Measurements from ENCODE around the gene MCC. TPM values are rescaled to one million over a fixed set of nuclear protein-coding genes. Genes with fewer than 3 reads are reported as not detected.

Gene MCC
- total RNA-seq, 1 experiment from 2014 or later, result 0.60 TPM

- Histone ChIP-seq H3K27ac (ENCODE audit: low read depth, low read length, poor library complexity, severe bottlenecking) (no peak overlapping the region), H3K36me3 (ENCODE audit: insufficient read depth, low read length, poor library complexity, severe bottlenecking) (no peaks in the 10 kb centered on the region), H3K4me1 (ENCODE audit: insufficient read depth, low read length, poor library complexity, severe bottlenecking) (no peaks in the 10 kb centered on the region), H3K9me3 (ENCODE audit: low read depth, low read length, poor library complexity, severe bottlenecking) (no peaks in the 10 kb centered on the region), H3K4me3 (ENCODE audit: low read depth, low read length, poor library complexity, severe bottlenecking) (no peak overlapping the region), H3K27me3 (replicated peaks; ENCODE audit: insufficient read depth, low read depth, low read length, poor library complexity) (no peaks in the 10 kb centered on the region)
- ChIA-PET POLR2A (ENCODE audit: low non-redundant PET) (no interaction called here), CTCF (no interaction called here)
- intact Hi-C loops (cut with micrococcal nuclease; ENCODE audit: unreplicated experiment), result no loop called here
- no peak for TF ChIP-seq CTCF (conservative IDR thresholded peaks at IDR 0.05; ENCODE audit: low read depth, low read length)
- TF ChIP-seq EZH2 (IDR thresholded peaks at IDR 0.05; ENCODE audit: borderline replicate concordance, low read depth, low read length, poor library complexity, severe bottlenecking), result no peak
- no peak for DNase-seq (ENCODE audit: low spot score)
- BruUV-seq (replicated peaks), result no TSS peak
Observed at GRCh38 chr5:113050721-113051382, 437.4 kb downstream of the MCC start.

GRCh38 chr5:113048931-113049330, 439.3 kb downstream of the MCC start:
- TF ChIP-seq CTCF (conservative IDR thresholded peaks at IDR 0.05; ENCODE audit: low read depth, low read length) (no peak), EZH2 (IDR thresholded peaks at IDR 0.05; ENCODE audit: borderline replicate concordance, low read depth, low read length, poor library complexity, severe bottlenecking) (no peak)
- Histone ChIP-seq H3K4me1 (ENCODE audit: insufficient read depth, low read length, poor library complexity, severe bottlenecking) (no peaks in the 10 kb centered on the region), H3K27ac (ENCODE audit: low read depth, low read length, poor library complexity, severe bottlenecking) (no peak overlapping the region), H3K4me3 (ENCODE audit: low read depth, low read length, poor library complexity, severe bottlenecking) (no peak overlapping the region), H3K9me3 (ENCODE audit: low read depth, low read length, poor library complexity, severe bottlenecking) (no peaks in the 10 kb centered on the region), H3K27me3 (replicated peaks; ENCODE audit: insufficient read depth, low read depth, low read length, poor library complexity) (no peaks in the 10 kb centered on the region), H3K36me3 (ENCODE audit: insufficient read depth, low read length, poor library complexity, severe bottlenecking) (no peaks in the 10 kb centered on the region)
- no peak for DNase-seq (ENCODE audit: low spot score)
- intact Hi-C loops (cut with micrococcal nuclease; ENCODE audit: unreplicated experiment), result no loop called here
- POLR2A ChIA-PET (ENCODE audit: low non-redundant PET), result no interaction called here
- CTCF ChIA-PET, result no interaction called here
- no TSS peak for BruUV-seq (replicated peaks)

GRCh38 chr5:113047733-113048652, 440.3 kb downstream of the MCC start:
- intact Hi-C loops (cut with micrococcal nuclease; ENCODE audit: unreplicated experiment), result no loop called here
- H3K9me3 ChIP-seq (ENCODE audit: low read depth, low read length, poor library complexity, severe bottlenecking), result no peaks in the 10 kb centered on the region
- BruUV-seq (replicated peaks), result no TSS peak
- no peaks in the 10 kb centered on the region for H3K36me3 ChIP-seq (ENCODE audit: insufficient read depth, low read length, poor library complexity, severe bottlenecking)
- H3K27me3 ChIP-seq (replicated peaks; ENCODE audit: insufficient read depth, low read depth, low read length, poor library complexity), result no peaks in the 10 kb centered on the region
- H3K4me1 ChIP-seq (ENCODE audit: insufficient read depth, low read length, poor library complexity, severe bottlenecking), result no peaks in the 10 kb centered on the region
- DNase-seq (ENCODE audit: low spot score), result no peak
- TF ChIP-seq EZH2 (IDR thresholded peaks at IDR 0.05; ENCODE audit: borderline replicate concordance, low read depth, low read length, poor library complexity, severe bottlenecking) (no peak), CTCF (conservative IDR thresholded peaks at IDR 0.05; ENCODE audit: low read depth, low read length) (no peak)
- no peak overlapping the region for H3K27ac ChIP-seq (ENCODE audit: low read depth, low read length, poor library complexity, severe bottlenecking)
- ChIA-PET POLR2A (ENCODE audit: low non-redundant PET) (no interaction called here), CTCF (no interaction called here)
- no peak overlapping the region for H3K4me3 ChIP-seq (ENCODE audit: low read depth, low read length, poor library complexity, severe bottlenecking)

All from A673 (cell line).